WTC11 (cell line): Measurements from ENCODE around the gene TPR. TPM values are rescaled to one million over a fixed set of nuclear protein-coding genes. Genes with fewer than 3 reads are reported as not detected.

ENCODE experiments used
- ATAC-seq: fragments of 200-7000 bp; cut with Tn5 transposase; 2 replicates; pipeline ENCODE4 v1.10.0; 2021; ENCODE audit warnings: mild to moderate bottlenecking, moderate library complexity
- CTCF ChIA-PET: fragments of 300-600 bp; sonication (Branson Sonifier 250); formaldehyde crosslinking; loops from one replicate; lab custom pipeline; 2021; ENCODE audit warnings: antibody characterized with exemption; lab: Charles Lee
- POLR2A ChIA-PET: fragments of 350-600 bp; sonication (Branson Sonifier 250); formaldehyde crosslinking; loops from one replicate; lab custom pipeline; 2021; ENCODE audit warnings: antibody characterized with exemption; lab: Charles Lee
- DNase-seq: peaks from one replicate; pipeline ENCODE4 v3.0.0; 2021; ENCODE audit warnings: low spot score
- H3K27ac Mint-ChIP-seq: 2 replicates; pipeline ENCODE4 v1.8.0; 2021; ENCODE audit warnings: mixed read lengths
- H3K27me3 Mint-ChIP-seq: 2 replicates; pipeline ENCODE4 v1.8.0; 2021; ENCODE audit warnings: low read depth, mild to moderate bottlenecking, moderate library complexity, mixed read lengths
- H3K36me3 Mint-ChIP-seq: 2 replicates; pipeline ENCODE4 v1.8.0; 2021; ENCODE audit warnings: mixed read lengths
- H3K4me1 Mint-ChIP-seq: 2 replicates; pipeline ENCODE4 v1.8.0; 2022; ENCODE audit warnings: mixed read lengths
- H3K4me3 Mint-ChIP-seq: 2 replicates; pipeline ENCODE4 v1.8.0; 2021; ENCODE audit warnings: mild to moderate bottlenecking, moderate library complexity, mixed read lengths
- H3K9me3 Mint-ChIP-seq: 2 replicates; pipeline ENCODE4 v1.8.0; 2021; ENCODE audit warnings: mixed read lengths
- CREB1 ChIP-seq: sonication (generic); formaldehyde crosslinking; IDR thresholded peaks from 2 replicates; pipeline ENCODE4 v1.8.0; 2023; ENCODE audit warnings: mild to moderate bottlenecking, missing genetic modification reagents
- CTCF ChIP-seq: fragments of 200-600 bp; IDR thresholded peaks from 2 replicates; pipeline ENCODE4 v1.8.0; 2022; ENCODE audit warnings: antibody characterized with exemption
- FOXP1 ChIP-seq: sonication (generic); formaldehyde crosslinking; IDR thresholded peaks from 2 replicates; pipeline ENCODE4 v1.8.0; 2022; ENCODE audit warnings: missing genetic modification reagents, mild to moderate bottlenecking, moderate library complexity, borderline replicate concordance
- HMGXB4 ChIP-seq: sonication (generic); formaldehyde crosslinking; IDR thresholded peaks from 2 replicates; pipeline ENCODE4 v1.8.1; 2023; ENCODE audit warnings: mild to moderate bottlenecking, moderate library complexity, missing genetic modification reagents
- JUN ChIP-seq: sonication (generic); formaldehyde crosslinking; IDR thresholded peaks from 2 replicates; pipeline ENCODE4 v1.8.0; 2023; ENCODE audit warnings: mild to moderate bottlenecking, missing genetic modification reagents
- MYBL2 ChIP-seq: sonication (generic); formaldehyde crosslinking; IDR thresholded peaks from 2 replicates; pipeline ENCODE4 v1.8.1; 2023; ENCODE audit warnings: mild to moderate bottlenecking, moderate library complexity, missing genetic modification reagents
- NR1H2 ChIP-seq: sonication (generic); formaldehyde crosslinking; IDR thresholded peaks from 2 replicates; pipeline ENCODE4 v1.9.0; 2021; ENCODE audit warnings: mild to moderate bottlenecking, moderate library complexity, missing genetic modification reagents
- STAT6 ChIP-seq: sonication (generic); formaldehyde crosslinking; conservative IDR thresholded peaks from 2 replicates; pipeline ENCODE4 v1.8.1; 2023; ENCODE audit warnings: mild to moderate bottlenecking, low read depth, missing genetic modification reagents, moderate library complexity
- USF1 ChIP-seq: sonication (generic); formaldehyde crosslinking; IDR thresholded peaks from 2 replicates; pipeline ENCODE4 v1.8.0; 2022; ENCODE audit warnings: mild to moderate bottlenecking, missing genetic modification reagents
- ZMAT4 ChIP-seq: fragments of 250-450 bp; sonication (Bioruptor Pico); IDR thresholded peaks from 2 replicates; pipeline ENCODE4 v1.9.0; 2021; ENCODE audit warnings: mild to moderate bottlenecking
- ZNF121 ChIP-seq: sonication (generic); formaldehyde crosslinking; IDR thresholded peaks from 2 replicates; pipeline ENCODE4 v1.8.0; 2023; ENCODE audit warnings: missing genetic modification reagents
- ZNF263 ChIP-seq: sonication (generic); formaldehyde crosslinking; IDR thresholded peaks from 2 replicates; pipeline ENCODE4 v1.8.1; 2022; ENCODE audit warnings: low read depth, mild to moderate bottlenecking, moderate library complexity, missing genetic modification reagents
- ZNF281 ChIP-seq: sonication (generic); formaldehyde crosslinking; IDR thresholded peaks from 2 replicates; pipeline ENCODE4 v1.8.0; 2023; ENCODE audit warnings: mild to moderate bottlenecking, missing genetic modification reagents
- ZNF512 ChIP-seq: sonication (generic); formaldehyde crosslinking; IDR thresholded peaks from 2 replicates; pipeline ENCODE4 v1.8.1; 2022; ENCODE audit warnings: missing genetic modification reagents, borderline replicate concordance
- ZNF671 ChIP-seq: fragments of 250-450 bp; sonication (Bioruptor Pico); IDR thresholded peaks from 2 replicates; pipeline ENCODE4 v1.8.0; 2021; ENCODE audit warnings: mild to moderate bottlenecking
- total RNA-seq: library from RNA; stranded (reverse); gene quantifications from 3 replicates; pipeline ENCODE4 v1.2.3, GENCODE V29; 2021

Gene TPR
- total RNA-seq, 1 experiment from 2014 or later = 119 TPM

GRCh38 chr1:186306533-186306932, 68.5 kb downstream of the TPR start:
- no peak overlapping the region for H3K27ac Mint-ChIP-seq
- H3K9me3 Mint-ChIP-seq = no peaks in the 10 kb centered on the region
- ATAC-seq (no peak), DNase-seq (no peak)
- ChIA-PET POLR2A (no interaction called here), CTCF (interaction anchor here (1.0 kb wide), 1 partner anchor 626 kb away, joined by 3 read pairs; no protein-coding TSS in a partner anchor)
- no peaks in the 10 kb centered on the region for H3K4me1 Mint-ChIP-seq
- no peaks in the 10 kb centered on the region for H3K36me3 Mint-ChIP-seq
- no peaks in the 10 kb centered on the region; the same call in 1 of the 2 replicates for H3K27me3 Mint-ChIP-seq
- H3K4me3 Mint-ChIP-seq = no peak overlapping the region
- TF ChIP-seq ZMAT4 (no peak), ZNF512 (CRISPR knock-in tag) (no peak), ZNF281 (CRISPR knock-in tag) (no peak), USF1 (CRISPR knock-in tag) (no peak), FOXP1 (CRISPR knock-in tag) (no peak), CTCF (no peak), ZNF671 (no peak), ZNF121 (CRISPR knock-in tag) (no peak), ZNF263 (CRISPR knock-in tag) (no peak), NR1H2 (CRISPR knock-in tag) (no peak), STAT6 (CRISPR knock-in tag) (no peak), CREB1 (CRISPR knock-in tag) (no peak), HMGXB4 (CRISPR knock-in tag) (no peak), JUN (CRISPR knock-in tag) (no peak), MYBL2 (CRISPR knock-in tag) (no peak)
